GM21447 (cell line): ENCODE data around the gene TXN.

Source experiments
- ATAC-seq: cut with Tn5 transposase; IDR thresholded peaks from one replicate; pipeline ENCODE4 v1.9.1; 2021; ENCODE audit not compliant: unreplicated experiment

Gene TXN

DNA sequence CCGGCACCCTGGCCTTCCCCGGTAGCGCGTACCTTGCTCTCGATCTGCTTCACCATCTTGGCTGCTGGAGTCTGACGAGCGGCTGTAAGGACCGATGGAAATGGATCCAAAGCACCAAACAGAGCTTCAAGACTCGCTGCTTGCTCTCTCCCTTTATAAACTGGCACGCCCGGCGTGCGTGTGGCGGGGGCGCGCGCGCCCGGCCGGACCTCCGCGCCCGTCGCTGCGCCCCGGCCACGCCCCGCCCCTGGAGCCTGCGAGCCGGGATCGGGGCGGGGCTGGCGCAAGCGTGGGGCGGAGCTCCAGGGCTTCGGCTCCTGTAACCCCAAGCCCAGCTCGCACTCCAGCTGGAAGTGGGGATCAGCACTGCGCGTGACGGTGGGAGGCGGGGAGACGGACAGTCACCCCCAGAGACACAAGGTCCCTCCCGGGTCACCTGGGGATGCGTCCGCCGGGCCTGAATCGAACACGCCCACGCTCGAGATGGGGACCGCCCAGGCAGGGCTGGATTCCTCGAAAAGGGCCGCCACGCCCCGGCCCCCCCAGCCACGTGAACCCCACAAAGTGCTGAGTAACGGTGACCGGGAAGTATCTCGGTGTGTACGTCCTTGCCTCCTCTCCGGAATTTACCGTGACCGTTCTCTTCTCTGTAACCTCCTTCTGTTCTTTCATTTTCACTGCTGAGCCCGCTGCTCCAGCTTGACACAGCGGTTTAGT lies at the start of gene TXN:
Gene TXN, minus strand, starts transcription at position 128 of the 717 bp plus-strand sequence. Its CDS starts 72 bp downstream, at position 56.
- peak; percentile 62 for ATAC-seq

DNA sequence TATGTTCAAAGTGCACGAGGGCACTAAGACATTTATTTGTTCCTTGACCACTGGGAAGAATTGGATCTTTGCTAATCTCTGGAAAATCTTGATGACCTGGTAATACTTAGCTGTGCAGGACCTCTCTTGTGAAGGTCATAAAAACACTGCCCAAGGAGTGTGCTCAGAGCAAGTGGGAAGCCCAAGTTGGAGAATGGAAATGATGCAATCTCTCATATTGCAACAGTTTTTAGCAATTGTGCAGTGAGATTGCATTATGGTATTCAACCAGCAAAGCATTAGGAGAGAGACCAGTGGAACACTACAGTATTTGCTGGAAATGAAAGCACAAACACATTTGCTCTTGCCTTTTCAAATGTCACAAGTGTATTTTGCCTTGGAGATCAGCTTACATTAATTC lies 46.8 kb upstream of the TXN start:
- no peak for ATAC-seq

GRCh38 chr9:110298043-110298605 lies 41.8 kb upstream of the TXN start:
- no peak for ATAC-seq

DNA sequence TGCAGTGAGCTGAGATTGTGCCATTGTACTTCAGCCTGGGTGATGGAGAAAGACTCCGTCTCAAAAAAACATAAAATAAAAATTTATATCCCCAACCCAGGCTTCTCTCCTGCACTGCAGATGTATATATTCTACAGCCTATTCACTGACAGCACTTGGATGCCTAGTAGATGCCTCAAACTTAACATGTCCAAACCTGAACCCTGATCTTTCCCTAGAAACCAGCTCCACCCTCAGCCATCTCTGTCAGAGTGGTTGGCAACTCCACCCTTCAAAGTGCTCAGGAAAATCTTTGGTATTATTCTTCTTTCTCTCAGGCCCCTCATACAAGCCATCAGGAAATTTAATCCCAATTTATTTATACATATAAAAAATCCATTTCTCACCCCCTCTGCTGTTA lies 36.9 kb upstream of the TXN start:
- ATAC-seq: no peak

DNA sequence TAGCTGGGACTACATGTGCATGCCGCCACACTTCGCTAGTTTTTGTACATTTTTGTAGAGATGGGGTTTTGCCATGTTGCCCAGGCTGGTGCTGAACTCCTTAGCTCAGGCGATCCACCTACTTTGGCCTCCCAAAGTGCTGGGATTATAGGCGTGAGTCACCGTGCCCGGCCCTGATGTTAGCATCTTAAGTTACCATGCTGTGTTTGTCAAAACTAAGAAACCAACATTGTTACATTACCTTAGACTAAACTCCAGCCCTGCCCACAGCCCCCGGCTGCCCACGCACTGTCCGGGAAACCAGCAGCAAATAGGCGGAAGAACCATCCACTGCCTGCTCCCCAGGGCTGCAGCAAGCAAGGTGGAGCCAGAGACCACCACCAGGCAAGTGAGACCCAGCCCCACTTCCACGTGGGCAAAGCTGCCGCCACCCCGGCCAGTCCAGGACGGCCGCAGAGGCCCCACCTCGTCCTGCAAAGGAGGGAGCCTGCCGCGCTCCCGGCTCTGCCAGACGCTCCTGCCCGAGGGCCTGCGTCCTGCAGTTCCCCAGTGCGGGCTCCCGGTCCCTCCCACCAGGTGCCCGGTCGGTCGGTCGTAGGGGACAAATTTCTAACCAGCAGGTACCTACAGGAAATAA lies 35.7 kb upstream of the TXN start:
- no peak for ATAC-seq

DNA sequence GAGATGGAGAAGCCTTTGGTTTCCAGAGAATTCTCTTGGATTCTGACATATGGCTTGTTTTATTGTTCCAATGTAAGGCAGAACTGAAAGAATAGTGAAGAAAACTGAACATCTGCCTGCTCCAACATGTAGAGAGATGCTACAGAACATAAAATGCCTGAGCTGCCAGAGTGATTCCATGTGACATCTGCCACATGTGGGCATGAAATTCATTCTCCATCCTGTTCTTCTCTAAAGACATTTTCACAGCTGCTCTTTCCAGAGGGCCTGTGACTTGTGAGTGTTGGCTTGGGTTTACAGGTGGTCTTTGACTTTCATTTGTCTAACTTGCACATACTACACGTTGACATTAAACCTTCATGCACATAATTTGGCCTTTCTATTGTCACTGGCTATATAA lies 33.7 kb upstream of the TXN start:
- no peak for ATAC-seq

- ATAC-seq: no peak
These were observed 32.2 kb upstream of the TXN start for GRCh38 chr9:110288503-110288902.

DNA sequence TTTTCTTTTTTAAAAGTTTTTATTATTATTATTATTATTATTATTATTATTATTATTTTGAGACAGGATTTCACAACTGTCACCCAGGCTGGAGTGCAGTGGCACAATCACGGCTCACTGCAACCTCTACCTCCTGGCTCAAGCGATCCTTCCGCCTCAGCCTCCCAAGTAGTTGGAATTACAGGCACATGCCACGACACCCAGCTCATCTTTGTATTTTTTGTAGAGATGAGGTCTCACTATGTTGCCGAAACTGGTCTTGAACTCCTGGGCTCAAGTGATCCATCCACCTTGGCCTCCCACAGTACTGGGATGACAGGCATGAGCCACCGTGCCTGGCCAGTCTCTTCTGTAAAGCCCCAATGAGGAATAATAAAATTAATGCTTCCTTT lies 31.0 kb upstream of the TXN start:
- no peak for ATAC-seq

GRCh38 chr9:110284211-110284844 lies 28.0 kb upstream of the TXN start:
- ATAC-seq: no peak

- no peak for ATAC-seq
These were observed 27.4 kb upstream of the TXN start for GRCh38 chr9:110283751-110284150.

DNA sequence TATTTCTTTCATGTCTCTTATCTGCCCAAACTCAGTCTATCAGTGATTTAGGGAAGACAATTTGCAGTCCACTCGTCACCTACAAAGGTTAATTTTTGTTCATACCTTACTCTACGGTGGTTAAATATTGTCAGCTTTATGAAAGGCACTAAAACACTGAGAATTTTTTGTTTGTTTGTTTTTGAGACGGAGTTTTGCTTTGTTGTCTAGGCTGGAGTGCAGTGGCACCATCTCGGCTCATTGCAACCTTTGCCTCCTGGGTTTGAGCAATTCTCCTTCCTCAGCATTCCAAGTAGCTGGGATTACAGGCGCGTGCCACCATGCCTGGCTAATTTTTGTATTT lies 26.4 kb upstream of the TXN start:
- ATAC-seq: no peak

- ATAC-seq: no peak
These were observed 25.9 kb upstream of the TXN start for GRCh38 chr9:110282018-110282738.

- no peak for ATAC-seq
These were observed 21.9 kb upstream of the TXN start for GRCh38 chr9:110278080-110278707.

- no peak for ATAC-seq
These were observed 20.5 kb upstream of the TXN start for GRCh38 chr9:110276781-110277180.

GRCh38 chr9:110270211-110270995 lies 14.1 kb upstream of the TXN start:
- no peak for ATAC-seq

DNA sequence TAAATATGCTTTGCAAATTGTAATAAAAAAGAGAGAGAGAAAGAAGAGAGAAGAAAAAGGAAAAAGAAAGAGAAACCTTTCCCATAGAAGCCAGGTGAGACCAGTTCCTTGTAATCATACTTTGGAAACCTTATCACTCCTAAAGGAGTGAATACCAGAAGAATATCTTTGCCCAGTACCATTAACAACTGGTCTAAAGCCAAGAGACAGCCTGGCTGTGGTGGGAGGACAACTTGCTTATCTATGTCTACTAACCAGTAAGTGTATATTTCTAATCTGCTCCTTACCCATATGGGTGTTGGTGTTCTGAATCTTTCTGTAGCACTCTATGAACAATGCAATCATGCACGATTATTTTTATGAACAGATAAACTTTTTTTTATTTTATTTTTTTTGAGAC lies 10.5 kb upstream of the TXN start:
- no peak for ATAC-seq

DNA sequence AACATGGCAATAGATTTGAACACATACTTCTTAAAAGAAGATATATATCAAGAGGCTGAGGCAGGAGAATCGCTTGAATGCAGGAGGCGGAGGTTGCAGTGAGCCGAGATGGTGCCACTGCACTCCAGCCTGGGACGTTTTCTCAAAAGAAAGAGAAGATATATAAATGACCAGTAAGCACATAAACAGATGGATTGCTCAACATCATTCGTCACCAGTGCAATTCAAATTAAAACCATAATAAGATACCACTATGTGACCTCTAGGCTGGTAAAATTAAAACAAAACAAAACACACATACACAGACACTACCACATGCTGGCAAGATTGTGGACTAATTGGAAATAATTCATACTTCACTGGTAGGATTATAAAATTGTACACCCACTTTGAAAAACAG lies 5.3 kb upstream of the TXN start:
- ATAC-seq: no peak

- ATAC-seq: no peak
These were observed 4.6 kb upstream of the TXN start for GRCh38 chr9:110260911-110261310.

GRCh38 chr9:110259566-110259965 lies 3.3 kb upstream of the TXN start:
- ATAC-seq: no peak

- ATAC-seq: no peak
These were observed 2.4 kb upstream of the TXN start for GRCh38 chr9:110258690-110259091.
